Activated naive CD8-positive, alpha-beta T cell treated with anti-CD3 and anti-CD28 coated beads, Interleukin-2, amount 50 U/mL, for 16 hours (primary cell): ENCODE results near the gene IGSF21.

Source experiments
- DNase-seq: peaks from one replicate; pipeline ENCODE4 v3.0.0-alpha.2; 2020; ENCODE audit warnings: low read depth, low spot score

IGSF21 gene

DNA sequence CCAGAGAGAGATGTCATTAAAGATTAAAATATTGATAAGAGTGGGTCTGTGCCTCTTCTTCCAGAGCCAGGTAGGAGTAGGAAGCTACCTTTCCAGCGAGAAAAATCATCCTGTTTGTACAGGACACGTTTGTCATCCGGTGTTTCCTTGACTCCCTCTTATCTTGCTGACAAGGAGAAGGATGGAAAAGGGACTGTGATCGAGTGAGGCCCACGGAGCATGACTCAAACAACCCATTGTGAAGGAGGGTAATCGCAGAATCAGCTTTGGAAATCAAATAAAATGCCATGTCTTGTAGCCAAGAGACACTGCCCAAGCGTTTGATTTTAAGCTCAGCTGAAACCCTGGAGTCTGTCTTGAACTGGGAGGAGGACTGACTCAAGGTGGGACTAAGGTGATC lies 97.7 kb downstream of the IGSF21 start:
- no peak for DNase-seq

DNA sequence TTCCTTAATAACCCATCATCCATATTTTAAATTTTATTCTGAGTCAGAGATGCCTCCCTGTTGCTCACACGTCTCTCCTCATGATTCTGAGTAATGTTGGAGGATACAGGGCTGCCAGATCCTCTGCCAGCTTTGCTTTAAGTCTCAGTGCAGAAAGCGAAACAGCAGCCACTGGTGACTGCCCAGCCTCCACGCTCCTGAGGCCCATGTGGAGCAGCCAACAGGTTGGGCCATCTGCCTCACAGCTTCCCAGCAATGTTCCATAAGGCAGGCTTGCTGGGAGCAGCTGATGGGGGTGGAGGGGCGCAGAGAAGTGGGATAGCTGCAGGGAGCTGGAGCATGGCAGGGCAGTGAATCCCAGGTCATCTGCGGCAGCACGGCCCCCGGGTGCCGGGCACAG lies 104.2 kb downstream of the IGSF21 start:
- DNase-seq: no peak

- no peak for DNase-seq
Observed at GRCh38 chr1:18217398-18218043, 109.9 kb downstream of the IGSF21 start.

DNA sequence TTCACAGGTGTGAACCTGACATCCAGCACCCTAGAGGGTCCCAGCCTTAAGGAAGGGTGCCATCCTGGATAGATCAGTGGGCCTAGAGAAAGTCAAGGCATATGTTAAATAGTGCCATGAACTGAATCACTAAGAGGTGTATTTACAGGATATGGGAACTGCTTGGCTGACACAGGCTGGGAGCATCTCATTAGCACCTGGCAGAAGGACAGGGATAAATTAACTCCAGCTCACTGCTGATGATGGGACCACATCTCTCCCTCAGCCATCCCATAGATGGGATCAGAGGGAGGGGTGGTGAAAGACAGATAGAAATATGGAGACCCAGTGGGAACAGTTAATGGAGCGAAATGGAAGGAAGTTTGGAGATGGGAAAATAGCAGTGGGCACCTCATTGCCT lies 122.0 kb downstream of the IGSF21 start:
- no peak for DNase-seq

- no peak for DNase-seq
Observed at GRCh38 chr1:18230321-18230720, 122.7 kb downstream of the IGSF21 start.

DNA sequence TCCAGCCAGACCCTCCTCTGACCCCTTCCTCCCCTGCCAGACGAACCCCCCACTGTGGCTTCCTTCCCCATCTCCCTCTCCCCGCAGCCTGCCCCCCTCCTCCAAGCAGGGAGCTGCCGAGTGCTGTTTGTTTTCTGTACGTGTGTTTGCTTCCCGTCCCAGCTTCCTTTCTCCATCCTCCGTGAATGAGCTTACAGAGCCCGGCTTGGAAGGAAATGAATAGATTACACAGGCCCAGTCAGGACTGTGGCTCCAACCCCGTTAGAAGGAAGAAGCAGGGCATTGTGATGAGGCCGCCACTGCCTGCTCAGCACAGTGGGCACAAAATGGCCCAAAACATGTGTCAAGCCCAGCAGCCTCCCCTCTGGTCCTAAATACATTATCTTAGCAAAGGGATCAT lies 123.2 kb downstream of the IGSF21 start:
- DNase-seq: no peak

- no peak for DNase-seq
Observed at GRCh38 chr1:18232052-18232451, 124.5 kb downstream of the IGSF21 start.

- no peak for DNase-seq
Observed at GRCh38 chr1:18233176-18233864, 125.7 kb downstream of the IGSF21 start.

- no peak for DNase-seq
Observed at GRCh38 chr1:18234790-18235242, 127.2 kb downstream of the IGSF21 start.

DNA sequence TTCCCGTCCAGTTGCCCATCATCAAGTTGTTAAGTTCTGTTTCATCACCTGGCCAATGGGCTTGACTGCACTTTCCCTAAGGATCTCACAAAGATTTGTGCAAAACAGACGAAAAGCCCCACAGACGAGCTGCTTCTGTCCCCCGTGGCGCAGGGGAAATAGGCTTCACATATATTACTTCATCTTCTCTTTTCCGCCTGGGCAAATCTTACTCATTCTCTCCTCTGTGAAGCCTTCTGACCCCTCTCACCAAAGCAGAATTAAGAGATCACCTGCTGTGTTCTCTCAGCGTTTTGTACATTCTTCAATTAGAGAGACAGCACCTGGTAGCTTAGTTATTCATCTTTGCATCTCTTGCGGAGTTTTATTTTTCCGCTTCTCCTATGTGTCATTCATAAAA lies 129.8 kb downstream of the IGSF21 start:
- no peak for DNase-seq

DNA sequence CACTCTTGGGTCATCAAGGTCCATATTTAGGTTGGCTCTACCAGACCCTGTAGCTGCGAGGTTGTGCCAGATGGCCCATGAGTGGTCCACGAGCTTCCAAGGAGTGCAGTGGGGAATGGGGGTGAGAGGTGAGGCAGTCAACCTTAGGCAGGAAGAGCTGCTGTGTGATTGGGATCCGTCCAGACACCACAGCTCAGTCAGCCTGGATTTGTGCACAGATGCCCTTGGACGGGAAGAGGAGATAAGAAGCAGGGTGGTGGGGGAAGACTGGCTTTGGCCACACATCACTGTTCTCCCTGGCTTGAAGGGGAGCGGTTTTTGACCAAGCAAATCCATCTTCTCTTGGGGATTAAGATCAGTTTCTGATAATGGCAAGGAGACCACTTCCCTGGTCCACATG lies 130.6 kb downstream of the IGSF21 start:
- no peak for DNase-seq

GRCh38 chr1:18239671-18240070 lies 132.1 kb downstream of the IGSF21 start:
- DNase-seq: no peak

GRCh38 chr1:18240906-18241305 lies 133.3 kb downstream of the IGSF21 start:
- no peak for DNase-seq

DNA sequence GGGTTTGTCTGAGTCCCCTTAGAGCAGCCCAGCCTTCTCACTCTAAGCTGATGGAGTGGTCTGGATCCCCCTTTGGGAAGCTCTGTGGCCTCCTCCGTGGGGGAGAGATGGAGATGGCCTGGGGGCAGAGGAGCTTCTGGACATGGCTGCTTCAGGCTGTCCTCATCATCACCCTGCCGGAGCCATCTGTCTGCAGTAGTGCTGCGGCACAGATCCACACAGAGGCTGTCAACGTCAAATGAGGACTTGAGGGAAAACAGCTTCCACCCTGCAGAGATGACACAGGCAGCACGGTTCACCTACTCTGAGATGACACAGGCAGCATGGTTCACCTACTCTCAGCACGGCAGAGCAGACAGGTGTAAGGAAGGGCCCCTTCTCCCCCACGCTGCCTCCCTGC lies 134.3 kb downstream of the IGSF21 start:
- DNase-seq: no peak

DNA sequence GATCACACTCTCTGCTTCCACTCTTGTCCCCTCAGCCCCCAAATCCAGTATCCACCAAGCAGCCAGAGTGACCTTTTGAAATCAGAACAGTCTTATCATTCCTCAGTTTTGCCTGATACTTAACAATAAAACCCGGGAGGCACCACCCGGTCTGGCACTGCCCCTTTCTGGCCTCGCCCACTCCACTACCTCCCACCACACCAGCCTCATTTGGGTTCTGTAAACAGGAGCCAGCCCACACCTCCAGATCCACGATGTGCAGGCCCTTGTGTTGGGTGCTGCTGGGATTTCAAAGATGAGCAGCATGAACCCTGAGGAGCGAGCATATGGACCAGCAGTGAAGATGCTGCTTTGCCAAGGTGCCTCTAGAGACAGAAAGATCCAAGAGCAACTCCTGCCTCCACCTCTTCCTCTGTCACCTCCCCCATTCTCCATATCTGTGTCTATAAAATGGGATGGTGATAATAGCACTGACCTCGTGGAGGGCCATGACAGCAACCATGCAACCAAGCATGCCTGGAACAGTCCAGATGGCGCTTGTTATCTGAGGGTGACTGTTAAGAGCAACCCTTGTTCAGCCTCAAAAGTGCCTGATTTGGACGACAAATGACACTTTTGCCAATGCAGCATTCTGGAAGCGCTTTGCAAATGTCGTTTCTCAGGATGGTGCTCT lies 136.0 kb downstream of the IGSF21 start:
- no peak for DNase-seq

DNA sequence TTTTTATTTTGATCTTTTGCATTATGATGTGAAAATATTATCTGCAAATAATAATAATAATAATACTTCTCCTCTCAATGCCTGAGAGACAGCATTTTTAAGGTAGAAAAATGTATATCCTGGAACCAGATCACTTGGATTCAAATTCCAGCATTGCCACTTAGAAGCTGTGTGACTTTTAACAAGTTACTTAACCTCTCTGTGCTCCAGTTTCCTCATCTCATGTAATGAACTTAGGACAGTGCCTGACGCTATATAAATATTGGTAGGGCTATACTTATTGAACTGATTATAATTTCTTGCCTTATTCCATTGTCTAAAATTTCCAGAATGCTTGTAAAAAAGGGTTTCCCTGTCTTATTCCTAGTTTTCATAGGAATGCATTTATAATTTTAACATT lies 137.2 kb downstream of the IGSF21 start:
- no peak for DNase-seq

GRCh38 chr1:18245647-18246046 lies 138.0 kb downstream of the IGSF21 start:
- DNase-seq: no peak

GRCh38 chr1:18246543-18246942 lies 138.9 kb downstream of the IGSF21 start:
- DNase-seq: no peak

DNA sequence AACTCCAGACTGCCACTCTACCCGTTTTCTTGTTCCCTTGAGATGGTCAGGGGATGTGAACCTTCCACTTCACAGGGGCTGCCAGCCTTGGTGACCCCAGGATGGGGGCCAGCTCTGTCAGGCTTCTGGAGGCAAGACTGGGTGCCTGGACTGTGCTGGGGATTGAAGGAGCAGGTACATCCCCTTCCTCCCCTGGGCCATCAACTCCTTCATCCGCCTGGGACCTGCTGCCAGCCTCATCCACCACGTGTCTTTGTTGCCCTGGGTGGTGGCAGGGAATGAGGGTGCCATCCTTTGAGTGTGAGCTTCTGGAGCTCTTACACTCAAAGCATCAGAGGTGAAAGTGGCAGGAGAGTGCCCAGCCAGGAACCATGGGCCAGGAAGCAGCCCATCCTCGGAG lies 139.6 kb downstream of the IGSF21 start:
- DNase-seq: no peak

DNA sequence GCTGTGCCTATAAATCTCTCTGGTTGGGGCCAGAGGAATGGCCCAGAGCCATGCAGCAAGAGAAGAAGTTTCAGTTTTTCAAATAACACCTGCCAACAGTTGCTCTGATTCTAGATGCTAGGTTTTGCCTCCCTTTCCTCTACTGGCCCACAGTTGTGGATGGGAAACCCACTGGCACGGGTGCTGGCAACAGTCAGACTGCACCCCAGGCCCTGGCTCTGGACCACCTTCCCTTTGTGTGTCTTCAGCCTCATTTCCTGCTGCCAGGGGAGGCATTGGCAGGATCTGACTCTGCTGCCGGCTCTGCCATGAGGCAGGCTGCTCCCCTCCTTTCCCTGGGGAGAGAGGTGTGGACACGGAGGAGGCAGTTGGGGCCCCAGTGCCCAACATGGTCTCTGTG lies 142.0 kb downstream of the IGSF21 start:
- no peak for DNase-seq

GRCh38 chr1:18253093-18253492 lies 145.5 kb downstream of the IGSF21 start:
- DNase-seq: no peak

GRCh38 chr1:18256282-18257235 lies 149.0 kb downstream of the IGSF21 start:
- DNase-seq: no peak
